Right lobe of liver (tissue), 4 donors: ENCODE results near the gene DDB1.

Source experiments
- CTCF ChIP-seq, 4 donors: fragments of 200-600 bp in 3 of 4; fragments of 450-650 bp in 1 of 4; IDR thresholded peaks; one replicate each; pipeline versions ENCODE4 v1.5.1 to v1.8.0; 2016 to 2022; ENCODE audit warnings: antibody characterized with exemption in 4 of 4, mild to moderate bottlenecking in 2 of 4
- POLR2A ChIP-seq: fragments of 450-650 bp; IDR thresholded peaks from one replicate; pipeline ENCODE4 v1.6.1; 2017; ENCODE audit warnings: antibody characterized with exemption, mild to moderate bottlenecking
- donor health status: DM: no; HTN: no; CAD: no.
- donor health status: DM: no; HTN: no; CAD: no.
- donor health status: DM: no; HTN: yes; CAD: no.

- TF ChIP-seq CTCF (IDR thresholded peaks at IDR 0.05), result no peak
- TF ChIP-seq POLR2A, result no peak
These were observed 52.8 kb downstream of the DDB1 start for GRCh38 chr11:61279934-61280659.
